ENCODE data around the gene GNAI3.

DNA sequence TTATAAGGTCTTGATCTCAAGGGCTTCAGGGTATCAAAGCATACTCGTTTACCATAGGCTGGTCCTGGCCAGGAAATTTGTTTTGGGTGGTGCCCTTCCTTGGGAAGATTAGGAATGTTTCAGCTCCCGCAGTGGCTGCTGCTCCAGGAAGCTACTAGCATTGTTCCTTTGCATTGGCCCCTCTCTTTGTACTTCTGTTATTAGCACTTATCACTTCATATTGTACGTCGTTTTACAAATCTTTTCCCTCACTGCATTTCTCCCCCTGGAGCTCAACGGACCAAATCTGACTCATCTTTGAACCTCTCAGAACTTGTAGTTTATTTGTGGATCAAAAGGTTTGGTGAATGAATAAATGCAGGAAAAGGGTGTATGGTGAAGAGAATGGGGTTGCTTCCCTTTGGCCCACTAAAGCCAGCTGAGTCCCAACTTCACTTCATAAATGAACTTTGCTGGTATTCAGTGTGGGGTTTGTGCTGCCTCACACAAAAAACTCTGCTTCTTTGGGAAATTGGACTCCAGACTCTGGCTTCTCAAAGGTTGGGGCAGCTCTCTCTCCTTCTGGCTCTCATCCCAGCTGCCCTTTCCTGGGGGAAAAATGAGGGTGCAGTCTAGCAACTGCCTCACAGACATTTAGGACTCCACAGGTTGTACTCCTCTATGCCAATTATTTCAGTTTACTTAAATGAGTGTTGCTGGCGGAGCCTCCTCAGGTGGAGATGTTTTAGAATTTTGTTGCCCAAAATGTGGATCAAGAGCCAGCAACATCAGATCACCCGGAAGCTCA, 65.1 kb downstream of the GNAI3 start:
- TF ChIP-seq, protein P1, sequence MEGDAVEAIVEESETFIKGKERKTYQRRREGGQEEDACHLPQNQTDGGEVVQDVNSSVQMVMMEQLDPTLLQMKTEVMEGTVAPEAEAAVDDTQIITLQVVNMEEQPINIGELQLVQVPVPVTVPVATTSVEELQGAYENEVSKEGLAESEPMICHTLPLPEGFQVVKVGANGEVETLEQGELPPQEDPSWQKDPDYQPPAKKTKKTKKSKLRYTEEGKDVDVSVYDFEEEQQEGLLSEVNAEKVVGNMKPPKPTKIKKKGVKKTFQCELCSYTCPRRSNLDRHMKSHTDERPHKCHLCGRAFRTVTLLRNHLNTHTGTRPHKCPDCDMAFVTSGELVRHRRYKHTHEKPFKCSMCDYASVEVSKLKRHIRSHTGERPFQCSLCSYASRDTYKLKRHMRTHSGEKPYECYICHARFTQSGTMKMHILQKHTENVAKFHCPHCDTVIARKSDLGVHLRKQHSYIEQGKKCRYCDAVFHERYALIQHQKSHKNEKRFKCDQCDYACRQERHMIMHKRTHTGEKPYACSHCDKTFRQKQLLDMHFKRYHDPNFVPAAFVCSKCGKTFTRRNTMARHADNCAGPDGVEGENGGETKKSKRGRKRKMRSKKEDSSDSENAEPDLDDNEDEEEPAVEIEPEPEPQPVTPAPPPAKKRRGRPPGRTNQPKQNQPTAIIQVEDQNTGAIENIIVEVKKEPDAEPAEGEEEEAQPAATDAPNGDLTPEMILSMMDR (IDR thresholded peaks at IDR 0.05; ENCODE audit: borderline replicate concordance, extremely low read depth, low read length, poor library complexity, severe bottlenecking), result no peak
- TF ChIP-seq EZH2 (IDR thresholded peaks at IDR 0.05; ENCODE audit: borderline replicate concordance, low read depth, low read length, severe bottlenecking), result no peak

All from DND-41 (cell line).